Esophagus muscularis mucosa (tissue), 4 donors: Measurements from ENCODE around the gene C3orf85. TPM values are rescaled to one million over a fixed set of nuclear protein-coding genes. Genes with fewer than 3 reads are reported as not detected.

Experiments used
- DNase-seq: peaks from one replicate; pipeline ENCODE4 v3.0.0-alpha.2; 2017; ENCODE audit errors: extremely low spot score
- H3K27ac ChIP-seq, 4 donors: fragments of 200-600 bp; sonication (generic); replicated peaks in 1 of 4; 1 replicate in 3 of 4; 2 replicates in 1 of 4; pipeline ENCODE4 v1.5.1; 2016 to 2019; ENCODE audit warnings: mild to moderate bottlenecking in 1 of 4
- H3K27me3 ChIP-seq, 4 donors: fragments of 200-600 bp; sonication (generic); one replicate each; pipeline versions ENCODE4 v1.5.1 to v1.6.0; 2016 to 2019
- H3K36me3 ChIP-seq, 4 donors: fragments of 200-600 bp; sonication (generic); one replicate each; pipeline ENCODE4 v1.5.1; 2016 to 2019
- H3K4me1 ChIP-seq, 4 donors: fragments of 200-600 bp; sonication (generic); one replicate each; pipeline ENCODE4 v1.5.1; 2016 to 2019
- H3K4me3 ChIP-seq, 4 donors: fragments of 200-600 bp; sonication (generic); 1 replicate in 2 of 4; 2 replicates in 2 of 4; pipeline ENCODE4 v1.5.1; 2016 to 2019; ENCODE audit warnings: mild to moderate bottlenecking in 4 of 4, moderate library complexity in 1 of 4
- H3K9me3 ChIP-seq, 4 donors: fragments of 200-600 bp; sonication (generic); 1 replicate in 3 of 4; 2 replicates in 1 of 4; pipeline ENCODE4 v1.5.1; 2016 to 2019
- CTCF ChIP-seq, 3 experiments: fragments of 200-600 bp in 2 of 3; fragments of 450-650 bp in 1 of 3; sonication (generic) in 2 of 3; IDR thresholded peaks; one replicate each; pipeline ENCODE4 v1.5.1; 2017 to 2019; ENCODE audit warnings: antibody characterized with exemption in 3 of 3, mild to moderate bottlenecking in 2 of 3, moderate library complexity in 1 of 3
- EP300 ChIP-seq: sonication (generic); formaldehyde crosslinking; IDR thresholded peaks from one replicate; pipeline ENCODE4 v1.6.1; 2017; ENCODE audit warnings: antibody characterized with exemption
- POLR2A ChIP-seq: fragments of 450-650 bp; IDR thresholded peaks from one replicate; pipeline ENCODE4 v1.6.1; 2017; ENCODE audit warnings: antibody characterized with exemption, moderate library complexity, mild to moderate bottlenecking, low read depth
- POLR2AphosphoS5 ChIP-seq, 2 donors: sonication (generic); formaldehyde crosslinking; IDR thresholded peaks; one replicate each; pipeline ENCODE4 v1.6.1; 2017; ENCODE audit warnings: antibody characterized with exemption in 2 of 2
- WGBS: methylation state at CpG from one replicate; pipeline ENCODE4 v1.1.5; 2018; 5-methylcytosine and 5-hydroxymethylcytosine counted together
- intact Hi-C: fragments of 100-400 bp; cut with DNase I; formaldehyde crosslinking; loops from one replicate; pipeline ENCODE4 v1.15.1; 2023
- total RNA-seq, 4 donors: library from RNA; depleted of rRNA; stranded (reverse); fragments of >200 nt; gene quantifications; one replicate each; pipeline versions ENCODE4 v1.1.0 to v1.2.1, GENCODE V29; 2016

Gene C3orf85
- total RNA-seq, 4 donors from 2014 or later = not detected

DNA sequence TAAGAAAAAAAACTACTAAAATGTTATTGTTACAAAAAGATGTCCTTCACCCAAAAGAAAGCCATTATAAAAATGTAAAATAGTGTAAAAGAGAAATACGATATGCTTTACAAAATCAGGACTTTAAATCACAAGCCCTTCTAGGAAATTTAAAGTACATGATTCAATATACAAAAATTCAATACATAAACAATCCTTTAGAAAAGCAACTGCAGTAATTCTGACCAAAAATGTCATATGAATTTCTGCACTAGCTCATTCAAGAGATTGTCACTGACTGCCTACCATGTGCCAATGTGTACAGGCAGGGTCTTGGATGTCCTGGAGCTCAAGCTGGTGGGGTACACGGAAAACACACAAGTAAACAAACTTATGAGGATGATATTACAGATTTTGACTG is 21.1 kb upstream of the C3orf85 start:
- Histone ChIP-seq H3K4me1 (peaks cover 0 to 5% (median 0%) of the 10 kb centered on the region in 4 donors), H3K9me3 (no peaks in the 10 kb centered on the region), H3K4me3 (no peak overlapping the region), H3K36me3 (no peaks in the 10 kb centered on the region), H3K27me3 (no peaks in the 10 kb centered on the region), H3K27ac (no peak overlapping the region)
- TF ChIP-seq CTCF (IDR thresholded peaks at IDR 0.05) = no peak
- TF ChIP-seq POLR2AphosphoS5 (IDR thresholded peaks at IDR 0.05) = no peak
- TF ChIP-seq POLR2A = no peak
- TF ChIP-seq EP300 = no peak
- WGBS = 61% methylated on average over 2 of the region's 2 CpGs
- DNase-seq = no peak
- intact Hi-C loops = no loop called here

- Histone ChIP-seq H3K27me3 (no peaks in the 10 kb centered on the region), H3K4me1 (peaks cover 0 to 5% (median 0%) of the 10 kb centered on the region in 4 donors), H3K27ac (no peak overlapping the region), H3K36me3 (no peaks in the 10 kb centered on the region), H3K4me3 (no peak overlapping the region), H3K9me3 (no peaks in the 10 kb centered on the region)
- DNase-seq = no peak
- intact Hi-C loops = no loop called here
- 68% methylated on average over 2 of the region's 2 CpGs for WGBS
- no peak for TF ChIP-seq CTCF (IDR thresholded peaks at IDR 0.05)
- no peak for TF ChIP-seq EP300
These were observed 20.5 kb upstream of the C3orf85 start for GRCh38 chr3:109116031-109116430.

DNA sequence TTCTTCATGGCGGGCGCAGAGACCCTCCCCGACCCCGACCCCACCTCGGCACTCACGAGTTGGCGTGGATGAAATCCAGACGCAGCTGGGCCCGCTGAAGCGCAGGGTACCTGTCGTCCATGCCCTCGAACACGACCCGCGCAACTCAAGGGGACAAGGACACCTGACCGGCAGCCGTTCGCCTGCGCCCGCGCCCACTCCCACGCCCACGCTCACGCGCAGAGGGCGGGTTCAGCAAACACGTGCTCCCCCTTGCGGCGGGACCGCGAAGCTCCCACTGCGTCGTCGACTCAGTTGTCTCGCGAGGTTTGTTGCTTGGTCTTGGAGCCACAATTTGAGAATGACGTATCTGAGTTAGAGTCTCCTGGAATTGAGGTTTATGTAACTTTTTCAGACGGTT is 18.6 kb upstream of the C3orf85 start, which contains the start of gene MORC1:
MORC1 (minus strand) TSS at position 196 of the 400 bp plus-strand sequence; CDS start at position 121, 75 bp downstream.
- 95% methylated on average over 38 of the region's 38 CpGs for WGBS
- H3K27me3 ChIP-seq = no peaks in the 10 kb centered on the region
- DNase-seq = no peak
- H3K27ac ChIP-seq = no peak within 1 kb of the TSS
- H3K4me1 ChIP-seq = peaks cover 0 to 5% (median 0%) of the 10 kb centered on the region in 4 donors
- intact Hi-C loops = no loop called here
- no peaks in the 10 kb centered on the region for H3K36me3 ChIP-seq
- no peaks in the 10 kb centered on the region for H3K9me3 ChIP-seq
- TF ChIP-seq POLR2AphosphoS5 (IDR thresholded peaks at IDR 0.05) (no peak), CTCF (IDR thresholded peaks at IDR 0.05) (no peak), EP300 (no peak), POLR2A (no peak)
- no peak within 1 kb of the TSS for H3K4me3 ChIP-seq

GRCh38 chr3:109118584-109118983 is 17.9 kb upstream of the C3orf85 start:
- DNase-seq = no peak
- Histone ChIP-seq H3K4me1 (peaks cover 0 to 5% (median 0%) of the 10 kb centered on the region in 4 donors), H3K27me3 (no peaks in the 10 kb centered on the region), H3K4me3 (no peak overlapping the region), H3K9me3 (no peaks in the 10 kb centered on the region), H3K36me3 (no peaks in the 10 kb centered on the region), H3K27ac (no peak overlapping the region)
- intact Hi-C loops = no loop called here
- WGBS = 87% methylated on average over 7 of the region's 7 CpGs
- TF ChIP-seq POLR2A (no peak), POLR2AphosphoS5 (IDR thresholded peaks at IDR 0.05) (no peak), EP300 (no peak), CTCF (IDR thresholded peaks at IDR 0.05) (no peak)

- Histone ChIP-seq H3K36me3 (no peaks in the 10 kb centered on the region), H3K4me3 (no peak overlapping the region), H3K9me3 (no peaks in the 10 kb centered on the region), H3K27ac (no peak overlapping the region), H3K4me1 (no peaks in the 10 kb centered on the region), H3K27me3 (no peaks in the 10 kb centered on the region)
- TF ChIP-seq EP300 = no peak
- TF ChIP-seq CTCF (IDR thresholded peaks at IDR 0.05) = no peak
- TF ChIP-seq POLR2A = no peak
- DNase-seq = no peak
- intact Hi-C loops = no loop called here
These were observed 13.8 kb upstream of the C3orf85 start for GRCh38 chr3:109122690-109123089.
